A549 (cell line): ENCODE data around the gene CBR1.

Experiments
- EP300 ChIP-seq, 2 experiments: fragments of >200 bp; sonication (Bioruptor Twin); formaldehyde crosslinking; IDR thresholded peaks; 2 replicates in 1 of 2; 3 replicates in 1 of 2; pipeline ENCODE4 v1.6.1; 2016 to 2017
- HOXA7 ChIP-seq: fragments of 250-450 bp; sonication (Bioruptor Pico); IDR thresholded peaks from 2 replicates; pipeline ENCODE4 v1.5.0; 2020; ENCODE audit warnings: mild to moderate bottlenecking, moderate library complexity
- JUN ChIP-seq, 2 experiments: fragments of >200 bp; sonication (Bioruptor Twin); formaldehyde crosslinking; IDR thresholded peaks; 2 replicates in 1 of 2; 3 replicates in 1 of 2; pipeline ENCODE4 v1.6.1; 2016 to 2017
- JUNB ChIP-seq: fragments of >200 bp; sonication (Bioruptor Twin); formaldehyde crosslinking; IDR thresholded peaks from 2 replicates; pipeline ENCODE4 v1.6.1; 2016
- PHF8 ChIP-seq: fragments of 200-600 bp; sonication (generic); IDR thresholded peaks from 2 replicates; pipeline ENCODE4 v1.6.1; 2016; ENCODE audit warnings: low read depth, mild to moderate bottlenecking, antibody characterized with exemption, moderate library complexity, borderline replicate concordance
- POLR2A ChIP-seq: IDR thresholded peaks from 2 replicates; pipeline ENCODE4 v1.6.1; 2012; ENCODE audit warnings: mild to moderate bottlenecking, low read length
- POLR2AphosphoS2 ChIP-seq: conservative IDR thresholded peaks from 2 replicates; pipeline ENCODE4 v1.6.1; 2012; ENCODE audit warnings: low read length, improper control_type of control experiment, inconsistent platforms
- ZFP36 ChIP-seq: fragments of 450-650 bp; IDR thresholded peaks from 2 replicates; pipeline ENCODE4 v1.6.1; 2014; ENCODE audit warnings: borderline replicate concordance; ENCODE audit not compliant: partially characterized antibody
- ZSCAN20 ChIP-seq: fragments of 250-450 bp; sonication (Bioruptor Pico); IDR thresholded peaks from 2 replicates; pipeline ENCODE4 v1.8.0; 2022; ENCODE audit warnings: mild to moderate bottlenecking, moderate library complexity
- TF ChIP-seq, protein P1 (sequence below): fragments of >200 bp; sonication (Bioruptor Twin); formaldehyde crosslinking; IDR thresholded peaks from 3 replicates; pipeline ENCODE4 v1.5.1; 2016
- TF ChIP-seq, protein P2 (sequence below): IDR thresholded peaks from 2 replicates; pipeline ENCODE4 v1.6.1; 2012
- TF ChIP-seq, protein P3 (sequence below): fragments of 200-600 bp; sonication (generic); IDR thresholded peaks from 2 replicates; pipeline ENCODE4 v1.6.1; 2016; ENCODE audit warnings: antibody characterized with exemption, mild to moderate bottlenecking, moderate library complexity
- TF ChIP-seq, protein P4 (sequence below): IDR thresholded peaks from 2 replicates; pipeline ENCODE4 v1.6.1; 2012; ENCODE audit warnings: low read depth, borderline replicate concordance

DNA sequence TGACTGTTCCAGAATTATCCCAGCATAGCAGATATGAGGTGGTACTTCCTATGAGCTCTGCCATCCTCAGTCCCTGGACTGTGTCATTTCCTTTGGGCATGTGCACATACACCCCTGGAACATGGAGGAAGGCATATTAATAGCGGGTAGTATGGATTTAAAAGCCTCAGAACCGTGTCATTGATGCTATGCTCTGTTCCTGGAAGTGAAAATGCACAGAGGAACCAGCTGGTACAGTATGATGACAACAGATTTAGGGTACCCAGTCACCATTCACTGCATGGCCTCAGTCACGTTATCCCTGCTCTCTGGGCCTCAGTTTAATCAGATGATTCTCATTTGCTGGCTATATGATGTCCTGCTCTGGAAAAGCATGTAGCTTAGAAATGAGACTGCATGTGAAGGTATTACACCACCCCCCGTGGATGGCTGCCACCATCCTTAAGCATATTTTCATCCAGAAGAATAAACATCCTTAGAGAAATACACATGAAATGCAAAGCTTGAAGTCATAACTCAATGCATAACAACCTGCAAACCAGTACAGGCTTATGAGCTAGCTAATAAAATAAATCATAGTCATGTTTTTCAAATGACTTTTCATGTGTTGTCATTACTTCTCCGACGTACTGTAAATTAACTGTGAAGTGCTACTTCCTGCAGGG is 47.3 kb upstream of the CBR1 start:
- TF ChIP-seq ZFP36 (no peak), JUNB (no peak), EP300 (IDR thresholded peaks at IDR 0.05) (no peak), HOXA7 (no peak), POLR2A (no peak), PHF8 (no peak), POLR2AphosphoS2 (no peak), JUN (IDR thresholded peaks at IDR 0.05) (no peak), ZSCAN20 (no peak)
- TF ChIP-seq, protein P1, sequence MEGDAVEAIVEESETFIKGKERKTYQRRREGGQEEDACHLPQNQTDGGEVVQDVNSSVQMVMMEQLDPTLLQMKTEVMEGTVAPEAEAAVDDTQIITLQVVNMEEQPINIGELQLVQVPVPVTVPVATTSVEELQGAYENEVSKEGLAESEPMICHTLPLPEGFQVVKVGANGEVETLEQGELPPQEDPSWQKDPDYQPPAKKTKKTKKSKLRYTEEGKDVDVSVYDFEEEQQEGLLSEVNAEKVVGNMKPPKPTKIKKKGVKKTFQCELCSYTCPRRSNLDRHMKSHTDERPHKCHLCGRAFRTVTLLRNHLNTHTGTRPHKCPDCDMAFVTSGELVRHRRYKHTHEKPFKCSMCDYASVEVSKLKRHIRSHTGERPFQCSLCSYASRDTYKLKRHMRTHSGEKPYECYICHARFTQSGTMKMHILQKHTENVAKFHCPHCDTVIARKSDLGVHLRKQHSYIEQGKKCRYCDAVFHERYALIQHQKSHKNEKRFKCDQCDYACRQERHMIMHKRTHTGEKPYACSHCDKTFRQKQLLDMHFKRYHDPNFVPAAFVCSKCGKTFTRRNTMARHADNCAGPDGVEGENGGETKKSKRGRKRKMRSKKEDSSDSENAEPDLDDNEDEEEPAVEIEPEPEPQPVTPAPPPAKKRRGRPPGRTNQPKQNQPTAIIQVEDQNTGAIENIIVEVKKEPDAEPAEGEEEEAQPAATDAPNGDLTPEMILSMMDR: no peak
- TF ChIP-seq, protein P2, sequence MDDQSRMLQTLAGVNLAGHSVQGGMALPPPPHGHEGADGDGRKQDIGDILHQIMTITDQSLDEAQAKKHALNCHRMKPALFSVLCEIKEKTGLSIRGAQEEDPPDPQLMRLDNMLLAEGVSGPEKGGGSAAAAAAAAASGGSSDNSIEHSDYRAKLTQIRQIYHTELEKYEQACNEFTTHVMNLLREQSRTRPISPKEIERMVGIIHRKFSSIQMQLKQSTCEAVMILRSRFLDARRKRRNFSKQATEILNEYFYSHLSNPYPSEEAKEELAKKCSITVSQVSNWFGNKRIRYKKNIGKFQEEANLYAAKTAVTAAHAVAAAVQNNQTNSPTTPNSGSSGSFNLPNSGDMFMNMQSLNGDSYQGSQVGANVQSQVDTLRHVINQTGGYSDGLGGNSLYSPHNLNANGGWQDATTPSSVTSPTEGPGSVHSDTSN: no peak
- TF ChIP-seq, protein P3, sequence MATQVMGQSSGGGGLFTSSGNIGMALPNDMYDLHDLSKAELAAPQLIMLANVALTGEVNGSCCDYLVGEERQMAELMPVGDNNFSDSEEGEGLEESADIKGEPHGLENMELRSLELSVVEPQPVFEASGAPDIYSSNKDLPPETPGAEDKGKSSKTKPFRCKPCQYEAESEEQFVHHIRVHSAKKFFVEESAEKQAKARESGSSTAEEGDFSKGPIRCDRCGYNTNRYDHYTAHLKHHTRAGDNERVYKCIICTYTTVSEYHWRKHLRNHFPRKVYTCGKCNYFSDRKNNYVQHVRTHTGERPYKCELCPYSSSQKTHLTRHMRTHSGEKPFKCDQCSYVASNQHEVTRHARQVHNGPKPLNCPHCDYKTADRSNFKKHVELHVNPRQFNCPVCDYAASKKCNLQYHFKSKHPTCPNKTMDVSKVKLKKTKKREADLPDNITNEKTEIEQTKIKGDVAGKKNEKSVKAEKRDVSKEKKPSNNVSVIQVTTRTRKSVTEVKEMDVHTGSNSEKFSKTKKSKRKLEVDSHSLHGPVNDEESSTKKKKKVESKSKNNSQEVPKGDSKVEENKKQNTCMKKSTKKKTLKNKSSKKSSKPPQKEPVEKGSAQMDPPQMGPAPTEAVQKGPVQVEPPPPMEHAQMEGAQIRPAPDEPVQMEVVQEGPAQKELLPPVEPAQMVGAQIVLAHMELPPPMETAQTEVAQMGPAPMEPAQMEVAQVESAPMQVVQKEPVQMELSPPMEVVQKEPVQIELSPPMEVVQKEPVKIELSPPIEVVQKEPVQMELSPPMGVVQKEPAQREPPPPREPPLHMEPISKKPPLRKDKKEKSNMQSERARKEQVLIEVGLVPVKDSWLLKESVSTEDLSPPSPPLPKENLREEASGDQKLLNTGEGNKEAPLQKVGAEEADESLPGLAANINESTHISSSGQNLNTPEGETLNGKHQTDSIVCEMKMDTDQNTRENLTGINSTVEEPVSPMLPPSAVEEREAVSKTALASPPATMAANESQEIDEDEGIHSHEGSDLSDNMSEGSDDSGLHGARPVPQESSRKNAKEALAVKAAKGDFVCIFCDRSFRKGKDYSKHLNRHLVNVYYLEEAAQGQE: no peak
- TF ChIP-seq, protein P4, sequence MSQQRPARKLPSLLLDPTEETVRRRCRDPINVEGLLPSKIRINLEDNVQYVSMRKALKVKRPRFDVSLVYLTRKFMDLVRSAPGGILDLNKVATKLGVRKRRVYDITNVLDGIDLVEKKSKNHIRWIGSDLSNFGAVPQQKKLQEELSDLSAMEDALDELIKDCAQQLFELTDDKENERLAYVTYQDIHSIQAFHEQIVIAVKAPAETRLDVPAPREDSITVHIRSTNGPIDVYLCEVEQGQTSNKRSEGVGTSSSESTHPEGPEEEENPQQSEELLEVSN: no peak
